K562 treated with DMSO at 1 percent for 4 hours (cell line): Measurements from ENCODE around the gene BMP3. TPM values are rescaled to one million over a fixed set of nuclear protein-coding genes. Genes with fewer than 3 reads are reported as not detected.

Source experiments
- total RNA-seq: library from RNA; unstranded; fragments of 300-600 nt; gene quantifications from 2 replicates; pipeline ENCODE4 v1.2.3, GENCODE V29; 2022; ENCODE audit not compliant: insufficient read depth

The BMP3 gene
- not detected in 2 replicates for total RNA-seq

GRCh38 chr4:81030061-81030980 is at the start of gene BMP3:
TSS of gene BMP3 (plus strand) at chr4:81030708. CDS start at chr4:81031285, 577 bp downstream.

Other genes with a start within 250 kb of the BMP3 start
- gene PRKG2, start 184.5 kb downstream of the BMP3 start, total RNA-seq, result 0.34 and 0.46 TPM in 2 replicates